ENCODE data around the gene FPR3.

Gene FPR3

DNA sequence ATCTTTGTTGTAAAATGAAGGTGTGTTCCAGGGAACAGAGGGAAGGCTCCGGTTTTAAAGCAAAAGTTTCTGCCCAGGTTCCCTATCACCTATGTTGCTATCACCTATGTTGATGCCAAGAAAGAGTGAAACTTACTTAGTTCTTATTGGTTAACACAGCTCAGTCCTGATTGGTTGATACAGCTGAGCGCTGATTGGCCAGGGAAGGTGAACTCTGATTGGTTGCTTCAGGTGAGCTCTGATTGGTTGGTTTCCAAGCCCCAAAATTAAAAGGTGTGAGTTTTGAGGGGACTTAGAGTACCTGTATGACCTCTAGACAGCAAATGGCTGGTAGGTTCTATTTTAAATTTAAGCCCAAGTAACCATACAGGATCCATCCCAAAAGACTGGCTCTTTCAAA is 42.2 kb downstream of the FPR3 start:
- Histone ChIP-seq H3K27ac (replicated peaks) (no peak overlapping the region), H3K27me3 (ENCODE audit: insufficient read depth, poor library complexity, severe bottlenecking) (no peaks in the 10 kb centered on the region), H3K4me3 (replicated peaks; ENCODE audit: insufficient read depth, low read length) (no peak overlapping the region)
- no peak for DNase-seq (ENCODE audit: low read depth in 1 of 2, low spot score in 1 of 2)
- TF ChIP-seq, protein P1, sequence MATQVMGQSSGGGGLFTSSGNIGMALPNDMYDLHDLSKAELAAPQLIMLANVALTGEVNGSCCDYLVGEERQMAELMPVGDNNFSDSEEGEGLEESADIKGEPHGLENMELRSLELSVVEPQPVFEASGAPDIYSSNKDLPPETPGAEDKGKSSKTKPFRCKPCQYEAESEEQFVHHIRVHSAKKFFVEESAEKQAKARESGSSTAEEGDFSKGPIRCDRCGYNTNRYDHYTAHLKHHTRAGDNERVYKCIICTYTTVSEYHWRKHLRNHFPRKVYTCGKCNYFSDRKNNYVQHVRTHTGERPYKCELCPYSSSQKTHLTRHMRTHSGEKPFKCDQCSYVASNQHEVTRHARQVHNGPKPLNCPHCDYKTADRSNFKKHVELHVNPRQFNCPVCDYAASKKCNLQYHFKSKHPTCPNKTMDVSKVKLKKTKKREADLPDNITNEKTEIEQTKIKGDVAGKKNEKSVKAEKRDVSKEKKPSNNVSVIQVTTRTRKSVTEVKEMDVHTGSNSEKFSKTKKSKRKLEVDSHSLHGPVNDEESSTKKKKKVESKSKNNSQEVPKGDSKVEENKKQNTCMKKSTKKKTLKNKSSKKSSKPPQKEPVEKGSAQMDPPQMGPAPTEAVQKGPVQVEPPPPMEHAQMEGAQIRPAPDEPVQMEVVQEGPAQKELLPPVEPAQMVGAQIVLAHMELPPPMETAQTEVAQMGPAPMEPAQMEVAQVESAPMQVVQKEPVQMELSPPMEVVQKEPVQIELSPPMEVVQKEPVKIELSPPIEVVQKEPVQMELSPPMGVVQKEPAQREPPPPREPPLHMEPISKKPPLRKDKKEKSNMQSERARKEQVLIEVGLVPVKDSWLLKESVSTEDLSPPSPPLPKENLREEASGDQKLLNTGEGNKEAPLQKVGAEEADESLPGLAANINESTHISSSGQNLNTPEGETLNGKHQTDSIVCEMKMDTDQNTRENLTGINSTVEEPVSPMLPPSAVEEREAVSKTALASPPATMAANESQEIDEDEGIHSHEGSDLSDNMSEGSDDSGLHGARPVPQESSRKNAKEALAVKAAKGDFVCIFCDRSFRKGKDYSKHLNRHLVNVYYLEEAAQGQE (IDR thresholded peaks at IDR 0.05; ENCODE audit: insufficient replicate concordance, low read depth), result no peak
- no peak for TF ChIP-seq POLR2AphosphoS5 (IDR thresholded peaks at IDR 0.05; ENCODE audit: low read depth)
- TF ChIP-seq, protein P2, sequence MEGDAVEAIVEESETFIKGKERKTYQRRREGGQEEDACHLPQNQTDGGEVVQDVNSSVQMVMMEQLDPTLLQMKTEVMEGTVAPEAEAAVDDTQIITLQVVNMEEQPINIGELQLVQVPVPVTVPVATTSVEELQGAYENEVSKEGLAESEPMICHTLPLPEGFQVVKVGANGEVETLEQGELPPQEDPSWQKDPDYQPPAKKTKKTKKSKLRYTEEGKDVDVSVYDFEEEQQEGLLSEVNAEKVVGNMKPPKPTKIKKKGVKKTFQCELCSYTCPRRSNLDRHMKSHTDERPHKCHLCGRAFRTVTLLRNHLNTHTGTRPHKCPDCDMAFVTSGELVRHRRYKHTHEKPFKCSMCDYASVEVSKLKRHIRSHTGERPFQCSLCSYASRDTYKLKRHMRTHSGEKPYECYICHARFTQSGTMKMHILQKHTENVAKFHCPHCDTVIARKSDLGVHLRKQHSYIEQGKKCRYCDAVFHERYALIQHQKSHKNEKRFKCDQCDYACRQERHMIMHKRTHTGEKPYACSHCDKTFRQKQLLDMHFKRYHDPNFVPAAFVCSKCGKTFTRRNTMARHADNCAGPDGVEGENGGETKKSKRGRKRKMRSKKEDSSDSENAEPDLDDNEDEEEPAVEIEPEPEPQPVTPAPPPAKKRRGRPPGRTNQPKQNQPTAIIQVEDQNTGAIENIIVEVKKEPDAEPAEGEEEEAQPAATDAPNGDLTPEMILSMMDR (IDR thresholded peaks at IDR 0.05; ENCODE audit: insufficient read depth, low read length), result no peak
- TF ChIP-seq SPI1 (IDR thresholded peaks at IDR 0.05; ENCODE audit: borderline replicate concordance, low read depth), result no peak
- no peak for TF ChIP-seq GABPA (IDR thresholded peaks at IDR 0.05; ENCODE audit: low read depth)

DNA sequence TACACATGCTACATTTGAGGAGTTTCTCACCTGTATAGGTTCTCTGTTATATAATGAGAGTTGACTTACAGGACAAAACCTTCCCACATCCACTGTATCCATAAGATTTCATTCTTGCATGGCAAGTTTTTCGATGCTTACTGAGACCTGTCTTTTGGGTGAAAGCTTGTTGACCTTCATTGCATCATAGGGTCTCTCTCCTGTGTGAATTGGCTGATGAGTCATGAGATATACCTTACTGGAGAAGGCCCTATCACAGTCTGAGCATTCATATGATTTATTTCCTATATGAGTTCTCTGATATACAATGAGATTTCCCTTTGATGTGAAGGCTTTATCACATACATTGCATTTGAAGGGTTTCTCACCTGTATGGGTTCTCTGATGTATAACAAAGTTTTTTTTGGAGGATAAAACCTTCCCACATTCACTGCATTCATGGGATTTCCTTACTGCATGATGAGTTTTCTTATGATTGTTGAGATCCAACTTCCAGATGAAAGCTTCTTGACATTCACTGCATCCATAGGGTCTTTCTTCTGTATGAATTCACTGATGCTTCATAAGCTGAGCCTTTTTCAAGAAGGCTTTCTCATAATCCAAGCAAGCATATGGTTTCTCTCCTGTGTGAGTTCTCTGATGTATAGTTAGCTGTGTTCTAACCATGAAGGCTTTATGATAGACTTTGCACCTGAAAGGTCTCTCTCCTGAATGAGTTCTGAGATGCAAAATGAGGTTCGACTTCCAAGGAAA is 67.1 kb downstream of the FPR3 start:
- no peak for TF ChIP-seq SPI1 (IDR thresholded peaks at IDR 0.05; ENCODE audit: borderline replicate concordance, low read depth)
- TF ChIP-seq, protein P2 (IDR thresholded peaks at IDR 0.05; ENCODE audit: insufficient read depth, low read length), result no peak
- TF ChIP-seq, protein P1 (IDR thresholded peaks at IDR 0.05; ENCODE audit: insufficient replicate concordance, low read depth), result no peak
- TF ChIP-seq POLR2AphosphoS5 (IDR thresholded peaks at IDR 0.05; ENCODE audit: low read depth), result no peak
- no peak for TF ChIP-seq GABPA (IDR thresholded peaks at IDR 0.05; ENCODE audit: low read depth)
- H3K4me3 ChIP-seq (replicated peaks; ENCODE audit: insufficient read depth, low read length), result no peak overlapping the region
- H3K27me3 ChIP-seq (ENCODE audit: insufficient read depth, poor library complexity, severe bottlenecking), result no peaks in the 10 kb centered on the region
- no peak overlapping the region for H3K27ac ChIP-seq (replicated peaks)
- no peak for DNase-seq (ENCODE audit: low read depth in 1 of 2, low spot score in 1 of 2)

DNA sequence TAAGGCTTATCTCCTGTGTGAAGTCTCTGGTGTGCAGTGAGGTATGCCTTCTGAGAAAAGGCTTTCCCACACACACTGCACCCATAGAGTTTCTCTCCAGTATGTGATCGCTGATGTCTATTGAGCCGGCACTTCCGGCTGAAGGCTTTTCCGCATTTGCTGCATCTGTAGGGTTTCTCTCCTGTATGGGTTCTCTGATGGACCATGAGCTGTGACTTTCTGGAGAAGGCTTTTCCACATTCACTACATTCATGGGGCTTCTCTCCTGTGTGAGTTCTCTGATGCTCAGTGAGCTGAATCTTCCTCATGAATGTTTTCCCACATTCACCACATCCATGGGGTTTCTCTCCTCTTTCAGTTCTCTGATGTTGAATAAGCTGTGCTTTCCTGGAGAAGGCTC is 78.1 kb downstream of the FPR3 start:
- H3K4me3 ChIP-seq (replicated peaks; ENCODE audit: insufficient read depth, low read length), result no peak overlapping the region
- TF ChIP-seq, protein P1 (IDR thresholded peaks at IDR 0.05; ENCODE audit: insufficient replicate concordance, low read depth), result no peak
- no peak for TF ChIP-seq POLR2AphosphoS5 (IDR thresholded peaks at IDR 0.05; ENCODE audit: low read depth)
- TF ChIP-seq SPI1 (IDR thresholded peaks at IDR 0.05; ENCODE audit: borderline replicate concordance, low read depth), result no peak
- TF ChIP-seq, protein P2 (IDR thresholded peaks at IDR 0.05; ENCODE audit: insufficient read depth, low read length), result no peak
- no peak for TF ChIP-seq GABPA (IDR thresholded peaks at IDR 0.05; ENCODE audit: low read depth)

More for the DNA sequence above, 78.1 kb downstream of the FPR3 start:
- Histone ChIP-seq H3K27ac (replicated peaks) (no peak overlapping the region), H3K27me3 (ENCODE audit: insufficient read depth, poor library complexity, severe bottlenecking) (no peaks in the 10 kb centered on the region)
- DNase-seq (ENCODE audit: low read depth in 1 of 2, low spot score in 1 of 2), result no peak
